H1 (cell line): ENCODE results near the gene TTBK1. TPM values are rescaled to one million over a fixed set of nuclear protein-coding genes. Genes with fewer than 3 reads are reported as not detected.

ENCODE experiments used
- POLR2AphosphoS5 ChIP-seq: IDR thresholded peaks from 2 replicates; pipeline ENCODE4 v1.6.1; 2011; ENCODE audit warnings: low read depth, low read length
- RXRA ChIP-seq: IDR thresholded peaks from 2 replicates; pipeline ENCODE4 v1.6.1; 2011; ENCODE audit warnings: low read depth, mild to moderate bottlenecking, low read length, moderate library complexity; ENCODE audit not compliant: insufficient read depth
- polyA plus RNA-seq, 7 experiments: library from polyadenylated mRNA; depleted of rRNA in 3 of 7; stranded (reverse) in 5 of 7; unstranded in 2 of 7; fragments of >200 nt in 5 of 7; fragments of 200-250 nt in 2 of 7; gene quantifications; 1 replicate in 5 of 7; 2 replicates in 1 of 7; 4 replicates in 1 of 7; pipeline versions ENCODE4 v1.2.1 to v1.2.3, GENCODE V29; 2011 to 2013; ENCODE audit warnings: missing spikeins in 2 of 7, mixed read lengths in 2 of 7
- total RNA-seq: library from RNA; stranded (reverse); fragmentation: NEBNext Ultra II Directional; extraction: Animal tissue kit (Norgen Biotek cat#: 25700); gene quantifications from 2 replicates; pipeline ENCODE4 v1.2.1, GENCODE V29; 2021
- TF ChIP-seq, protein P1 (sequence below): IDR thresholded peaks from 2 replicates; pipeline ENCODE4 v1.6.1; 2011; ENCODE audit warnings: low read length, improper control_type of control experiment
- TF ChIP-seq, protein P2 (sequence below): IDR thresholded peaks from 2 replicates; pipeline ENCODE4 v1.6.1; 2012; ENCODE audit warnings: inconsistent platforms

Gene TTBK1
- total and polyA plus RNA-seq, 2 of the 8 experiments (the other 6 are each of a cell fraction or from before 2014, with no cell fraction given) = 0.53 to 1.6 TPM

DNA sequence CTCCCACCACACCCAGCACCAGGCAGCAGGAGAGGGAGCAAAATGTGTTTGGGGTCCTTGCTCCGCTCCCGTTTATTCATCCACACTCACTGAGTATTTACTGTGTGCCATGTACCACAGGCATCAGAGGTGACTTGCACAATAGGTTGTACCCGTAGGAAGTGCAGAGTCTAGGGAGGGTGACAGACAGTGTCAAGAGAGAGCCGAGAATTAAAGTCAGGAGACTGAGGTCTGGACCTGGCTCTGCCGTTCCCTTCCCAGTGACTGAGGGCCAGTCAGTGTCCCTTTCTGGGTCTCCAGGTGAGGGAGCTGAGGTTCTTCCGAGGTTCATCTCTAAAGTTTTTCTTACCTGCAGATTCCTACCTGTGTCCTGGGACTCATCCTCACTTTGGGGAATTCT lies 22.3 kb downstream of the TTBK1 start (continued):
- TF ChIP-seq POLR2AphosphoS5 (no peak), RXRA (no peak)
- TF ChIP-seq, protein P1, sequence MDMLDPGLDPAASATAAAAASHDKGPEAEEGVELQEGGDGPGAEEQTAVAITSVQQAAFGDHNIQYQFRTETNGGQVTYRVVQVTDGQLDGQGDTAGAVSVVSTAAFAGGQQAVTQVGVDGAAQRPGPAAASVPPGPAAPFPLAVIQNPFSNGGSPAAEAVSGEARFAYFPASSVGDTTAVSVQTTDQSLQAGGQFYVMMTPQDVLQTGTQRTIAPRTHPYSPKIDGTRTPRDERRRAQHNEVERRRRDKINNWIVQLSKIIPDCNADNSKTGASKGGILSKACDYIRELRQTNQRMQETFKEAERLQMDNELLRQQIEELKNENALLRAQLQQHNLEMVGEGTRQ = no peak
- TF ChIP-seq, protein P2, sequence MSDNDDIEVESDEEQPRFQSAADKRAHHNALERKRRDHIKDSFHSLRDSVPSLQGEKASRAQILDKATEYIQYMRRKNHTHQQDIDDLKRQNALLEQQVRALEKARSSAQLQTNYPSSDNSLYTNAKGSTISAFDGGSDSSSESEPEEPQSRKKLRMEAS = no peak
- TF ChIP-seq, all 59 proteins: peak for 2
